IMR-90 (cell line): ENCODE measurements around the gene THAP2. TPM values are rescaled to one million over a fixed set of nuclear protein-coding genes. Genes with fewer than 3 reads are reported as not detected.

Source experiments
- ATAC-seq: fragments of 200-7000 bp; cut with Tn5 transposase; 2 replicates; pipeline ENCODE4 v1.9.1; 2020; ENCODE audit warnings: low read depth, mild to moderate bottlenecking, moderate library complexity
- BruUV-seq: library from RNA; stranded (reverse); fragments of 400-500 nt; replicated peaks from 2 replicates; lab custom pipeline; 2021; lab: Mats Ljungman, UMichigan
- CTCF ChIA-PET: fragments of 300-600 bp; formaldehyde crosslinking; extraction: SDS; loops from one replicate; lab custom pipeline; 2021; ENCODE audit warnings: antibody characterized with exemption; lab: Yijun Ruan, JAX
- POLR2A ChIA-PET: fragments of 300-600 bp; sonication (Branson Sonifier 250); formaldehyde crosslinking; loops from one replicate; lab custom pipeline; 2022; ENCODE audit warnings: antibody characterized with exemption; ENCODE audit not compliant: unreplicated experiment; lab: Charles Lee
- DNase-seq: peaks from one replicate; pipeline ENCODE4 v3.0.0; 2013
- H2AFZ ChIP-seq: replicated peaks from 2 replicates; pipeline ENCODE3; 2013; ENCODE audit warnings: low read length, mild to moderate bottlenecking; ENCODE audit not compliant: poor library complexity
- H2AK5ac ChIP-seq: 2 replicates; pipeline ENCODE4 v1.6.1; 2013; ENCODE audit warnings: low read depth, low read length, inconsistent platforms
- H2AK9ac ChIP-seq: replicated peaks from 2 replicates; pipeline ENCODE3; 2013; ENCODE audit warnings: mild to moderate bottlenecking, low read depth, low read length, moderate library complexity; ENCODE audit not compliant: poor library complexity
- H2BK120ac ChIP-seq: 2 replicates; pipeline ENCODE4 v1.6.1; 2013; ENCODE audit warnings: low read depth, low read length, inconsistent platforms
- H2BK15ac ChIP-seq: 3 replicates; pipeline ENCODE4 v1.6.1; 2013; ENCODE audit warnings: low read depth, low read length, inconsistent platforms
- H2BK20ac ChIP-seq: 2 replicates; pipeline ENCODE4 v1.6.1; 2013; ENCODE audit warnings: low read depth, mild to moderate bottlenecking, inconsistent platforms, low read length, moderate library complexity
- H2BK5ac ChIP-seq: 2 replicates; pipeline ENCODE4 v1.6.1; 2013; ENCODE audit warnings: mild to moderate bottlenecking, low read depth, low read length, inconsistent platforms; ENCODE audit not compliant: poor library complexity, severe bottlenecking
- H3K14ac ChIP-seq: replicated peaks from 2 replicates; pipeline ENCODE4 v1.6.1; 2013; ENCODE audit warnings: low read depth, low read length, inconsistent platforms
- H3K18ac ChIP-seq: 2 replicates; pipeline ENCODE4 v1.6.1; 2013; ENCODE audit warnings: low read depth, low read length, control low read depth
- H3K23ac ChIP-seq: 2 replicates; pipeline ENCODE4 v1.6.1; 2013; ENCODE audit warnings: low read depth, low read length, inconsistent platforms
- H3K27ac ChIP-seq: 2 replicates; pipeline ENCODE4 v1.5.1; 2013; ENCODE audit warnings: mild to moderate bottlenecking, control low read depth, low read length; ENCODE audit not compliant: insufficient read depth
- H3K27me3 ChIP-seq: 2 replicates; pipeline ENCODE4 v1.6.1; 2013; ENCODE audit warnings: low read length; ENCODE audit not compliant: control insufficient read depth, insufficient read depth
- H3K36me3 ChIP-seq: 2 replicates; pipeline ENCODE4 v1.6.1; 2013; ENCODE audit warnings: low read length, mixed read lengths; ENCODE audit not compliant: control insufficient read depth, insufficient read depth
- H3K4ac ChIP-seq: 2 replicates; pipeline ENCODE4 v1.6.1; 2013; ENCODE audit warnings: low read depth, low read length, inconsistent platforms
- H3K4me1 ChIP-seq: 2 replicates; pipeline ENCODE4 v1.6.1; 2013; ENCODE audit warnings: low read length, mixed read lengths; ENCODE audit not compliant: control insufficient read depth, insufficient read depth
- H3K4me2 ChIP-seq: 2 replicates; pipeline ENCODE4 v1.6.1; 2013; ENCODE audit warnings: low read depth, mild to moderate bottlenecking, control low read depth, low read length, moderate library complexity
- H3K4me3 ChIP-seq: 2 replicates; pipeline ENCODE4 v1.5.1; 2013; ENCODE audit warnings: low read depth, mild to moderate bottlenecking, control low read depth, low read length, moderate library complexity; ENCODE audit not compliant: insufficient read depth
- H3K56ac ChIP-seq: 2 replicates; pipeline ENCODE4 v1.6.1; 2013; ENCODE audit warnings: low read length, inconsistent platforms; ENCODE audit not compliant: insufficient read depth; ENCODE audit errors: extremely low read depth
- H3K79me1 ChIP-seq, 2 experiments: 2 replicates each; pipeline ENCODE4 v1.6.1; 2013; ENCODE audit warnings: low read length in 2 of 2, inconsistent platforms in 1 of 2, low read depth in 1 of 2
- H3K9ac ChIP-seq: 2 replicates; pipeline ENCODE4 v1.6.1; 2013; ENCODE audit warnings: low read depth, low read length, control low read depth
- H3K9me1 ChIP-seq: 2 replicates; pipeline ENCODE4 v1.6.1; 2013; ENCODE audit warnings: low read length, inconsistent platforms; ENCODE audit not compliant: insufficient read depth
- H3K9me3 ChIP-seq: 2 replicates; pipeline ENCODE4 v1.6.1; 2013; ENCODE audit warnings: low read length; ENCODE audit not compliant: control insufficient read depth, insufficient read depth
- H4K20me1 ChIP-seq: 2 replicates; pipeline ENCODE4 v1.6.1; 2013; ENCODE audit warnings: low read length, inconsistent platforms; ENCODE audit not compliant: insufficient read depth
- H4K5ac ChIP-seq: 2 replicates; pipeline ENCODE4 v1.6.1; 2013; ENCODE audit warnings: mild to moderate bottlenecking, low read depth, low read length, control low read depth
- H4K8ac ChIP-seq, 2 experiments: 2 replicates each; pipeline ENCODE4 v1.6.1; 2013; ENCODE audit warnings: low read depth in 2 of 2, low read length in 2 of 2, control low read depth in 1 of 2, inconsistent platforms in 1 of 2
- H4K91ac ChIP-seq: 2 replicates; pipeline ENCODE4 v1.6.1; 2013; ENCODE audit warnings: low read depth, low read length, inconsistent platforms; ENCODE audit not compliant: insufficient read depth
- BHLHE40 ChIP-seq: fragments of 150-350 bp; IDR thresholded peaks from 2 replicates; pipeline ENCODE4 v1.6.1; 2016; ENCODE audit warnings: mild to moderate bottlenecking, low read depth, low read length
- MAZ ChIP-seq: IDR thresholded peaks from 2 replicates; pipeline ENCODE4 v1.6.1; 2012; ENCODE audit warnings: low read depth, mild to moderate bottlenecking, low read length, improper control_type of control experiment, moderate library complexity, borderline replicate concordance
- MXI1 ChIP-seq: IDR thresholded peaks from 2 replicates; pipeline ENCODE4 v1.6.1; 2012; ENCODE audit warnings: low read depth, mild to moderate bottlenecking, low read length, moderate library complexity, borderline replicate concordance
- POLR2A ChIP-seq: IDR thresholded peaks from 2 replicates; pipeline ENCODE4 v1.6.1; 2012; ENCODE audit warnings: mild to moderate bottlenecking, low read depth, low read length
- RCOR1 ChIP-seq: IDR thresholded peaks from 2 replicates; pipeline ENCODE4 v1.6.1; 2012; ENCODE audit warnings: mild to moderate bottlenecking, low read length, improper control_type of control experiment; ENCODE audit not compliant: insufficient replicate concordance
- SMC3 ChIP-seq: fragments of 150-350 bp; IDR thresholded peaks from 2 replicates; pipeline ENCODE4 v1.6.1; 2016; ENCODE audit warnings: low read depth, mild to moderate bottlenecking, antibody characterized with exemption, low read length, moderate library complexity
- USF2 ChIP-seq: fragments of 150-350 bp; IDR thresholded peaks from 2 replicates; pipeline ENCODE4 v1.6.1; 2017; ENCODE audit warnings: mild to moderate bottlenecking, antibody characterized with exemption, low read length, low read depth
- WGBS, 2 experiments: methylation state at CpG; one replicate each; pipeline versions ENCODE4 v1.1.5 to v1.1.7; 2013; ENCODE audit warnings: missing lambda C conversion rate in 2 of 2; ENCODE audit not compliant: insufficient read length in 1 of 2; ENCODE audit errors: extremely low coverage in 2 of 2; 5-methylcytosine and 5-hydroxymethylcytosine counted together
- dilution Hi-C: fragments of 300-500 bp; cut with HindIII; formaldehyde crosslinking; loops from one replicate; pipeline ENCODE4 v1.14.3; 2018; ENCODE audit warnings: low sequenced_read_pairs; ENCODE audit not compliant: unreplicated experiment
- in situ Hi-C: fragments of 300-500 bp; cut with MboI; formaldehyde crosslinking; loops from 3 replicates; pipeline ENCODE4 v1.14.3; 2019; ENCODE audit warnings: low sequenced_read_pairs, inconsistent platforms, mixed read lengths
- intact Hi-C: fragments of 100-400 bp; cut with micrococcal nuclease; formaldehyde crosslinking; loops from 2 replicates; pipeline ENCODE4 v1.10.0; 2022
- polyA plus RNA-seq, 3 experiments: library from polyadenylated mRNA; depleted of rRNA; stranded (reverse); fragments of >200 nt; gene quantifications; 2 replicates each; pipeline ENCODE4 v1.2.3, GENCODE V29; 2012; ENCODE audit warnings: low replicate concordance in 1 of 3
- total RNA-seq: library from RNA; depleted of rRNA; stranded (reverse); fragments of >200 nt; gene quantifications from 2 replicates; pipeline ENCODE4 v1.2.3, GENCODE V29; 2012

The THAP2 gene
- total and polyA plus RNA-seq, 2 of the 4 experiments (the other 2 are of a cell fraction): 1.4 to 2.5 TPM

GRCh38 chr12:71662849-71663560 lies 1.1 kb upstream of the THAP2 start:
- dilution Hi-C loops: no loop called here
- POLR2A ChIA-PET: interaction anchor here (0.6 to 0.8 kb wide), 3 partner anchors 9 to 252 kb away, joined by 3 to 4 read pairs (median 3); no protein-coding TSS in a partner anchor

More at GRCh38 chr12:71662849-71663560, 1.1 kb upstream of the THAP2 start:
- peak overlapping the region; percentile 62 for H3K18ac ChIP-seq
- peak overlapping the region; percentile 94 for H2AK5ac ChIP-seq
- ATAC-seq: peak; percentile 18
- H3K9me1 ChIP-seq: no peaks in the 10 kb centered on the region
- TF ChIP-seq POLR2A: peak; percentile 86
- TF ChIP-seq SMC3: no peak
- no peak for TF ChIP-seq USF2
- peak; percentile 90 for TF ChIP-seq BHLHE40
- no peak for TF ChIP-seq MAZ
- TF ChIP-seq RCOR1: no peak
- 0 out of 2 replicates have a peak, but pooled peaks have one; percentile 13 for TF ChIP-seq MXI1
- H4K91ac ChIP-seq: peak overlapping the region; percentile 56
- H4K20me1 ChIP-seq: peaks cover 23% of the 10 kb centered on the region
- in situ Hi-C loops: loop anchor here (10.0 to 25.0 kb wide), 2 partner anchors 92 to 599 kb away; partner anchors contain the start of genes RAB21 and TRHDE
- H3K9ac ChIP-seq: peak overlapping the region; percentile 95
- CTCF ChIA-PET: interaction anchor here (0.7 to 2.0 kb wide), 3 partner anchors 26 to 183 kb away, joined by 3 to 10 read pairs (median 3); no protein-coding TSS in a partner anchor
- peaks cover 8 to 24% of the 10 kb centered on the region in 2 experiments; a peak in 3 of 4 replicates for H3K79me1 ChIP-seq
- H2BK5ac ChIP-seq: peak overlapping the region; percentile 90
- 0 out of 3 replicates have a peak overlapping the region, but pooled peaks have one; percentile 44 for H2BK15ac ChIP-seq
- peak overlapping the region; percentile 90 for H2AFZ ChIP-seq
- no peaks in the 10 kb centered on the region for H3K27me3 ChIP-seq
- peak overlapping the region; percentile 99 for H3K23ac ChIP-seq
- no peak overlapping the region for H2BK20ac ChIP-seq
- peak overlapping the region; percentile 99 for H2AK9ac ChIP-seq
- H3K27ac ChIP-seq: peak overlapping the region; percentile 95
- H3K14ac ChIP-seq: peak overlapping the region; percentile 88
- WGBS, 2 experiments: 0% methylated on average over 25 of the region's 53 CpGs; no CpG with 5 or more reads in 1 of the 2 experiments
- H4K5ac ChIP-seq: peak overlapping the region; percentile 44
- H3K4me1 ChIP-seq: no peaks in the 10 kb centered on the region
- H3K4me3 ChIP-seq: peak overlapping the region; percentile 68
- peak; percentile 69 for DNase-seq
- H2BK120ac ChIP-seq: peak overlapping the region; percentile 68
- H3K9me3 ChIP-seq: no peaks in the 10 kb centered on the region
- H3K56ac ChIP-seq: peak overlapping the region; percentile 72
- peaks cover 9% of the 10 kb centered on the region for H3K36me3 ChIP-seq
- H4K8ac ChIP-seq: peak overlapping the region; percentile 45 to 79
- intact Hi-C loops: loop anchor here (5.0 kb wide), 1 partner anchor 84 kb away; no protein-coding TSS in a partner anchor
- peak overlapping the region; percentile 94 for H3K4ac ChIP-seq
- TSS peak; percentile 57 for BruUV-seq
- H3K4me2 ChIP-seq: peak overlapping the region; percentile 86
